ENCODE measurements around the gene PSMB8.
A peak's percentile ranks its signal among the peaks of the same experiment; 100 is the strongest.

The PSMB8 gene

DNA sequence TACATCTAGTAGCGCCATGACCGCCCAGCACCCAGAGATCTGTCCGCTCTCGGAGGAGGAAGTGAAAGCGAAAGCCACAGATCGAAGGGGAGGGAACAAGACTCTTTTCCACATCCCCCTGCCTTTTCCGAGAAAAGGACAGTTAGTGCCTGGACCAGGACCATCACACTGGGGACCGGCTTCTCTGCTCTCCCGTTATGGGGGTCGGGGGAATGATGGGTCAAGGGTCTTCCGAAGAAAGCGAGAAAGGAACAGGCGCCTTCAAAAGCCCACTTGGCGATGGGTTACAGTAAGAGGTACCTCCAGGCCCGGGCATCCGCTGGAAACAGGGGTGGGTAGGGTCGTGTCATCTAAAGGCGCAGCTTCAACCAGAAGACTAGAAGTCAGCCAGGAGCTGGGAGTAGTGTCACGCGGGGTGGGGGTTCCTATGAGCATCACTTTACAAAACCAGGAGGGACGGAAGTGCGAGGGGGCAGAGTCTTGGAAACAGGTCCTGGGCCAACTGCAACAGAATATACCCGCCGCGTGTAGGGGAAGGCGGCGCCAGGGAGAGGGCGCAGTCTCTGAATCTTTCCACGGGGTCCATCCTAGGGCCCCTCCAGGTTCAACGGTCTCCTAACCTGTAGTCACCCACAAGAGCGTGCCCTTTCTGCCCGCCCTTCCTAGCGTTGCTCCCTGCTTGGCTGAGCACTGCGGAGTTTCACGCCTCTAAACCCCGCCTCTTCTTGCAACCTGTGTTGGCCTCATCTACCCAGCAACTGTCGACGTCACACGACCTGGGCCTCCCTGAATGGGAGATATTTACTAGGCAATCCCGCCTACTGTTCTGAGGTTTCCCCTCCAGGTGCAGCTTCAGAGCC is at the start of gene PSMB8:
Gene PSMB8, minus strand, starts transcription at position 69 of the 860 bp plus-strand sequence. Its CDS starts 51 bp downstream, at position 18.
- TF ChIP-seq CTCF (IDR thresholded peaks at IDR 0.05; ENCODE audit: insufficient read depth, low read depth, low read length, missing control alignments) = no peak
- DNase-seq (ENCODE audit: low read depth) = peak; percentile 98

DNA sequence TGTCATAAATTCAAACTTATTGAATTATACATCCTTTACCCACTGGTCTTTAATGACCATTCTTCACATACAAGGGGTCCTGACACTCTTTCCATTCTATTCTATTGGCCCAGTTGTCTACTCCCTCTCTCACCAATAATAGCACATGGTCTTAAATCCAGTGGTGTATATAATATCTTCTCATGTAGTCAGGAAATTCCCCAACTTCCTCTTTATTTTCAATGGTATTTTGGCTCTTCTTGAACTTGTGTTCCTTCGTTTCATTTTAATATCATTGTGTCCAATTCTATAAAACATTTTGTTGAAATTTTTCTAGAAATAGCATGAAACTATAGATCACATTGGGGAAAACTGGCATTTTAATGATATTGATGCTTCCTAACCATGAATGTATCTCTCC is 47.0 kb upstream of the PSMB8 start:
- no peak for DNase-seq (ENCODE audit: low read depth)
- TF ChIP-seq CTCF (IDR thresholded peaks at IDR 0.05; ENCODE audit: insufficient read depth, low read depth, low read length, missing control alignments) = no peak
- H3K4me3 ChIP-seq (ENCODE audit: low read depth, low read length) = no peak overlapping the region

More for the DNA sequence above, at the start of gene PSMB8:
- peak within 1 kb of the TSS; percentile 96 for H3K4me3 ChIP-seq (ENCODE audit: low read depth, low read length)

DNA sequence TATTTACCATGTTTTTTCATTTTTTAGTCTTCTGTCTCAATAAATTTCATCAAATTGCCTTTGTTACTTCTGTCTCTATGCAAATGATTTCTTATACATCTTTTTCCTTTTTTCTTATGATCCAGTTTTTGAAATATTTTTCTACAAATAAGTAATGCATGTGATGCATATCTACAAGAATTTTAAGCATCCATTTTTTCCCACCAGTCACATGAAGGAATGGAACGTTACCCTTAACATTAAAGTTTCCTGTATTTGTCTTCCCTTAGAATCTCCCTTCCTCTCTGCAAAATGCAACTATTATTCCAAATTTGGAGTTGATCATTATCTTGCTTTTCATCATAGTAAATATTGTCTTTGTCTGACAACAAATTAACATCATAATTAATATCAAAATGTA is 45.7 kb upstream of the PSMB8 start:
- no peak for DNase-seq (ENCODE audit: low read depth)
- no peak overlapping the region for H3K4me3 ChIP-seq (ENCODE audit: low read depth, low read length)
- TF ChIP-seq CTCF (IDR thresholded peaks at IDR 0.05; ENCODE audit: insufficient read depth, low read depth, low read length, missing control alignments) = no peak

GRCh38 chr6:32888576-32888975 is 44.7 kb upstream of the PSMB8 start:
- DNase-seq (ENCODE audit: low read depth) = no peak
- no peak overlapping the region for H3K4me3 ChIP-seq (ENCODE audit: low read depth, low read length)
- no peak for TF ChIP-seq CTCF (IDR thresholded peaks at IDR 0.05; ENCODE audit: insufficient read depth, low read depth, low read length, missing control alignments)

DNA sequence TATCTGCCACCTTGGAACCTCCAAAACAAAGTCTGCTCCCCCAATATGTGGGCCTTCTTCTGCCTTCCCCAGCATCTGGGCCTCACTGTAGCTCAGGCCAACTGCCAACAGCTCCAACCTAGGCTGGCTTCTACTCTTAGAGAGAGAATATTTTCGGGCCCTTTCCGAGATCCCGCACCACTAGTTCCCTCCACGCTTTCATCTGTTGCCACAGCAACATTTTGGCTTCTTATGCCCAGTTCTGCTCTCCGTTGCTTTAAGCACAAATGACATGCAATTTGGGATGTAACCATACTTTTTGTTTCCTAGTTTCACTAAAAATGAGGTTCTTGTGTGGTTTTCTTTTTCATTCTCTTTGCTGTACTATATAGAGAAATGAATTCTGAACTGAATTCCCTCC is 43.8 kb upstream of the PSMB8 start:
- TF ChIP-seq CTCF (IDR thresholded peaks at IDR 0.05; ENCODE audit: insufficient read depth, low read depth, low read length, missing control alignments) = no peak
- no peak overlapping the region for H3K4me3 ChIP-seq (ENCODE audit: low read depth, low read length)
- DNase-seq (ENCODE audit: low read depth) = no peak

- no peak for TF ChIP-seq CTCF (IDR thresholded peaks at IDR 0.05; ENCODE audit: insufficient read depth, low read depth, low read length, missing control alignments)
- H3K4me3 ChIP-seq (ENCODE audit: low read depth, low read length) = no peak overlapping the region
- no peak for DNase-seq (ENCODE audit: low read depth)
Observed at GRCh38 chr6:32886681-32887383, 43.0 kb upstream of the PSMB8 start.
